ENCODE results near the gene COPB1. TPM values are rescaled to one million over a fixed set of nuclear protein-coding genes. Genes with fewer than 3 reads are reported as not detected.

Gene COPB1
- total RNA-seq, 3 donors from 2014 or later (not counting 1 experiment from before 2014, with no cell fraction given): 77.1 to 83.8 (median 80.4) TPM

DNA sequence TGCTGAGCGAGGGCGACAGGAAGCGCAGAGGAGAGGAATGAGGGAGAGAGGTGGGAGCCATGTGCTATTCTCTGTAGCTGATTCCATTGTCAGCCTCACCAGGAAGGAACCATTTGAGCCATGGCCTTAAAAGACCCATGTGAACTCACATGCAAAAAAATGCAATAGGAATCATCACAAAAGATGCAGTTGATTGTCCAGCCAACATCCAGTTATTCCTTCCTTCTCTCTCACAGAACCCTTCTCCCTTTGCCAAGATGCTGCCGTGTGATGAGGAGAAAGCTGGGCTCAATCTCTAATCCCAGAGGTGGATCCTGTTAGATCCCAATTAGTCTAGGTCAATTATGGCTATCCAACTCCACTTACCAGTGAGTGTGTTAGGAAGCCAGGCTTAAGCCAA lies 82.4 kb downstream of the COPB1 start:
- H3K4me1 ChIP-seq (ENCODE audit: control insufficient read depth, insufficient read depth, low read length): peaks cover 21% of the 10 kb centered on the region
- intact Hi-C loops (cut with micrococcal nuclease): no loop called here
- ATAC-seq (no peak), DNase-seq (no peak)
- no peaks in the 10 kb centered on the region for H3K27me3 ChIP-seq (ENCODE audit: control insufficient read depth, insufficient read depth, low read length)
- H3K4me3 ChIP-seq (ENCODE audit: low read length): no peak overlapping the region
- H3K36me3 ChIP-seq (ENCODE audit: control insufficient read depth, insufficient read depth, low read length): no peaks in the 10 kb centered on the region
- no peak overlapping the region for H3K4me3 Mint-ChIP-seq
- TF ChIP-seq, protein P1, sequence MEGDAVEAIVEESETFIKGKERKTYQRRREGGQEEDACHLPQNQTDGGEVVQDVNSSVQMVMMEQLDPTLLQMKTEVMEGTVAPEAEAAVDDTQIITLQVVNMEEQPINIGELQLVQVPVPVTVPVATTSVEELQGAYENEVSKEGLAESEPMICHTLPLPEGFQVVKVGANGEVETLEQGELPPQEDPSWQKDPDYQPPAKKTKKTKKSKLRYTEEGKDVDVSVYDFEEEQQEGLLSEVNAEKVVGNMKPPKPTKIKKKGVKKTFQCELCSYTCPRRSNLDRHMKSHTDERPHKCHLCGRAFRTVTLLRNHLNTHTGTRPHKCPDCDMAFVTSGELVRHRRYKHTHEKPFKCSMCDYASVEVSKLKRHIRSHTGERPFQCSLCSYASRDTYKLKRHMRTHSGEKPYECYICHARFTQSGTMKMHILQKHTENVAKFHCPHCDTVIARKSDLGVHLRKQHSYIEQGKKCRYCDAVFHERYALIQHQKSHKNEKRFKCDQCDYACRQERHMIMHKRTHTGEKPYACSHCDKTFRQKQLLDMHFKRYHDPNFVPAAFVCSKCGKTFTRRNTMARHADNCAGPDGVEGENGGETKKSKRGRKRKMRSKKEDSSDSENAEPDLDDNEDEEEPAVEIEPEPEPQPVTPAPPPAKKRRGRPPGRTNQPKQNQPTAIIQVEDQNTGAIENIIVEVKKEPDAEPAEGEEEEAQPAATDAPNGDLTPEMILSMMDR (IDR thresholded peaks at IDR 0.05): no peak
- H3K9me3 Mint-ChIP-seq: no peaks in the 10 kb centered on the region
- no peak overlapping the region for H3K27ac ChIP-seq (ENCODE audit: low read length)
- H3K27ac Mint-ChIP-seq: peak overlapping the region in 1 of 2 donors; percentile 95
- peaks cover 54 to 59% of the 10 kb centered on the region in 2 donors for H3K4me1 Mint-ChIP-seq
- H3K27me3 Mint-ChIP-seq (ENCODE audit: low read depth in 2 of 2): peaks cover 0 to 3% of the 10 kb centered on the region in 2 donors
- 94% methylated on average over 4 of the region's 4 CpGs for WGBS (ENCODE audit: insufficient coverage)
- H3K36me3 Mint-ChIP-seq: no peaks in the 10 kb centered on the region
- no peaks in the 10 kb centered on the region for H3K9me3 ChIP-seq (ENCODE audit: control insufficient read depth, insufficient read depth, low read length)

DNA sequence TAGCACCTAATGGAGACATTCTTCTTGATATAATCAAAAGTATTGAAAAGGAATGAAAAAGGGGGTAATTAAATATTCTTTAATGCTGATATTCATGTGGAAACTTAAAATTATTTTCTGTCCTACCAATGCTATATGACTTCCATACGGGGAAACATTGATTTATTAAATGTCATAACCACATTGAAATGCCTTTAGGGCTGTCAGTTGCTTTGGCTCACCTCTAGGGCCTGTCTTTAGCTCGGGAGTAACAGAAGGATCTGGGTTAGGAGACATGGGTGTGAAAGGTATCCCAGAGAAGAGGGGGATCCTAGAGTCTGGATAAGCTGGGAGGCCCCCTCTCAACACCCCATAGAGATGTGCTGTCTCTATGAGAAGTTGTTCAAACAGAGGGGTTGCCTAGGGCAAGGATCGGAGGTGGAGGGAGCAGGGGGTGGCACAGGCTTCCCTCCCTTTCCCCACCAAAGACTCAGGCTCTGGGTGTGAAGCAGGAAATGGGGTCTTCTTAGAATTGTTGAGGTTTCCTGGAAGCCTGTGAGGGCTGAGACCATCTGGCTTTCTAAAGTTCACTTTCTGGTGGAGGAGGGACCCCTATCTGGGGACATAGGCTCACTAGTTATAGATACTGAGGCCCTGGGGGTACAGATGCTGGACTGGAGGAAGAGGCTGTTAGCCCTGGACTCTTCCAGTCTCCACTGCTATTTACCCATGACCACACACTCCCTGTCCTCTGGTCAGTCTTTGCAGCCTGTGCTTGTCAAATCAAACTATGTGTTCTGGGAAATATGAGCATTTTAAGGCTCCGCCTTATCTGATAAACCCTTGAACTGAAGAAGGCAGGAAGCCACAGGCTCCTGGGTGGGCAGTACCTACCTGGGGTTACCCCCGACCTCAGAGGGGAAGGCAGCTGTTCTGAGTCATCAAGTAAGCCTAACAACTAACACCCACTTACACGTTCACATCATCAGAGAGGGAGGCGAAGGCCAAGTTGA lies 84.8 kb downstream of the COPB1 start:
- Histone ChIP-seq H3K4me1 (ENCODE audit: control insufficient read depth, insufficient read depth, low read length) (peaks cover 21% of the 10 kb centered on the region), H3K27ac (ENCODE audit: low read length) (peak overlapping the region; percentile 77), H3K27me3 (ENCODE audit: control insufficient read depth, insufficient read depth, low read length) (no peaks in the 10 kb centered on the region), H3K4me3 (ENCODE audit: low read length) (no peak overlapping the region), H3K36me3 (ENCODE audit: control insufficient read depth, insufficient read depth, low read length) (no peaks in the 10 kb centered on the region), H3K9me3 (ENCODE audit: control insufficient read depth, insufficient read depth, low read length) (no peaks in the 10 kb centered on the region)
- Mint-ChIP-seq H3K27me3 (ENCODE audit: low read depth in 2 of 2) (no peaks in the 10 kb centered on the region), H3K4me1 (peaks cover 60 to 64% of the 10 kb centered on the region in 2 donors), H3K27ac (peak overlapping the region; percentile 94 to 95), H3K36me3 (no peaks in the 10 kb centered on the region), H3K4me3 (peak overlapping the region; percentile 78), H3K9me3 (no peaks in the 10 kb centered on the region)
- ATAC-seq: peak; percentile 95 to 99 (median 96)
- TF ChIP-seq, protein P1 (IDR thresholded peaks at IDR 0.05): no peak
- intact Hi-C loops (cut with micrococcal nuclease): loop anchor here (1.0 to 2.0 kb wide), 2 partner anchors 56 to 114 kb away; partner anchors contain the start of gene RRAS2
- 15% methylated on average over 5 of the region's 7 CpGs for WGBS (ENCODE audit: insufficient coverage)
- DNase-seq: peak; percentile 67 to 85

DNA sequence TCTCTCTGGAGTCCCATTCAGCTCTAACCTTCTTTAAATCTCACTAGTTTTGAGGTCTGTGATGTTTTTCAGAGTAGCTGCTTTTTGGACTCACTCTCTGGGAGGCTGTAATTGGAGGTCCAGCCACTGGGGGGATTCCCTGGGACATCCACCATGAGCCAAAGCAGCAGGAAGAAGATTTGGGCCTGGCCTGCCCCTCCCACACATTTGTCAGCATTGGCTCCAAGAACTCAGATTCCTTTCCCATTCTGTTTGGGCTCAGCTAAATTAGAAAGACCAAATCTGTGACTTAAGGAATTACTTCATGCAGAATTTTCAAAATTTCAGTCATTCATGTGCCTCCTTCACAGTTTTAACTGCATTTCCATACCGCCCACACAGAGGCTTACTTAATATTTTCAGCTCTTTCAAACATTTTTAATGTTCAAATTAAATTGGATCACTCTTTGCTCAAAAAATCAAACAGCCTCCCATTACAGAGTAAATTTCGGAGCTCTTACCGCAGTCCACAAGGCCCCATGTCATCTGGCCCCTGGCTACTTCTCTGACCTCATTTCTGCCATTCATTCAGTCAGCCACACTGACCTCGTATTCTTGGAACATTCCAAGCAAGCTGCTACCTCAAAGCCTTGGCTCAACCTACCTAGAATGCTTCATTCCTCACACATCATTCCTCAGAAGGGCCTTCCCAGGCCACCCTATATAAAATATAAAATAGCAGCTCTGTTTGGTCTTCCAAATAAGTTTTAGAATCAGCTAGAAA lies 86.1 kb downstream of the COPB1 start:
- ATAC-seq (no peak), DNase-seq (no peak)
- Histone ChIP-seq H3K4me1 (ENCODE audit: control insufficient read depth, insufficient read depth, low read length) (peaks cover 21% of the 10 kb centered on the region), H3K27me3 (ENCODE audit: control insufficient read depth, insufficient read depth, low read length) (no peaks in the 10 kb centered on the region), H3K9me3 (ENCODE audit: control insufficient read depth, insufficient read depth, low read length) (no peaks in the 10 kb centered on the region), H3K36me3 (ENCODE audit: control insufficient read depth, insufficient read depth, low read length) (no peaks in the 10 kb centered on the region), H3K4me3 (ENCODE audit: low read length) (no peak overlapping the region), H3K27ac (ENCODE audit: low read length) (no peak overlapping the region)
- peak overlapping the region; percentile 94 to 95 for H3K27ac Mint-ChIP-seq
- intact Hi-C loops (cut with micrococcal nuclease): loop anchor here (2.0 kb wide), 1 partner anchor 55 kb away; the partner anchor contains the start of gene RRAS2
- peaks cover 55 to 59% of the 10 kb centered on the region in 2 donors for H3K4me1 Mint-ChIP-seq
- H3K36me3 Mint-ChIP-seq: no peaks in the 10 kb centered on the region
- TF ChIP-seq, protein P1 (IDR thresholded peaks at IDR 0.05): no peak
- no peak overlapping the region for H3K4me3 Mint-ChIP-seq
- no peaks in the 10 kb centered on the region for H3K27me3 Mint-ChIP-seq (ENCODE audit: low read depth in 2 of 2)
- no peaks in the 10 kb centered on the region for H3K9me3 Mint-ChIP-seq
- 91% methylated on average over 4 of the region's 4 CpGs for WGBS (ENCODE audit: insufficient coverage)
